Stimulated activated CD8-positive, alpha-beta memory T cell treated with anti-CD3 and anti-CD28 coated beads, Interleukin-2, amount 100 ng/mL, for 48 hours (primary cell): ENCODE results near the gene MYO10.

Experiments
- DNase-seq, 2 donors: peaks; one replicate each; pipeline ENCODE4 v3.0.0-alpha.2; 2020; ENCODE audit warnings: low read depth in 2 of 2

MYO10 gene

DNA sequence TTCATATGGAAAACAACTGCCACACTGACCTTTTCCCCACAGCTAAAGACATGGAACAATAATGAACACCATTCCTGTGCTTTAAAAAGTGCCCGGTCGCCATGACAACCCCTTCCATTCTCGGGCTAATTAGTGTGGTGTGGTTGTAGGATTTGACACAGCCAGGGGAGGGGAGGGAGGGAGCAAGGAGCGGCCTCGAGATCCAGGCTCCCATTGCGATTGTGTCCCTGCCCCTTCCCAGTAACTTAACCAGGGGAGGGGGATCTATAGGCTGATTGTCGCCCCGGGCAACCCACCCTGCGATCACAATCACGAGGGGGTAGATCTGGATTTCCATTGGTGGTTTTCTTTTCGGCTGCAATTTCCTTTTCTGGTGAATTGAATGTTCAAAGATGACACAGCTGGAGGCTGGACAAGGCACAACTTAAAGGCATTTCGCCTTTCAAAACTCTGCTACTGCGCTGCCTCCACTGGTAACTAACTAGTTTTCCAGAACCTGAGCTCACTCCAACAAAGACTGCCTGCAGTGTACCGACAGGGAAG lies 222.6 kb downstream of the MYO10 start:
- DNase-seq = no peak

DNA sequence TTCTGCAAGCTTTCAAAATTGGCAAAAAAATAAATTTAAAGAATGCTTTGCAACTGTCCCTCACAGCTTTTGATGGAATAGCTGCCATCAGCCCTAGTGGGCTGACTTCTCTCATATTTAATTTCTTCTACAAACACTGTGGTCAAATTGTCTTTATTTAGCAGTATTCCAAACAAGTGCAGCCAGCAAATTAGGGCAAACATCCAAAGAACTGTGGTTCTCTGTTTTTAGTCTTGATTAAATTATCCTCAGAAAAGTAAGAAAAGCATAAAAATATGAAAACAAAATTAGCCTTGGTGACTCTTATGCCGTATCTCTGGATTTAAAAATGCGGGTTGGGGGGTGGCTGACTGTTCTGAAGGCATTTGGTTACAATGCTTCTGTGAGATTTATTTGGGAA lies 223.5 kb downstream of the MYO10 start:
- DNase-seq = no peak

DNA sequence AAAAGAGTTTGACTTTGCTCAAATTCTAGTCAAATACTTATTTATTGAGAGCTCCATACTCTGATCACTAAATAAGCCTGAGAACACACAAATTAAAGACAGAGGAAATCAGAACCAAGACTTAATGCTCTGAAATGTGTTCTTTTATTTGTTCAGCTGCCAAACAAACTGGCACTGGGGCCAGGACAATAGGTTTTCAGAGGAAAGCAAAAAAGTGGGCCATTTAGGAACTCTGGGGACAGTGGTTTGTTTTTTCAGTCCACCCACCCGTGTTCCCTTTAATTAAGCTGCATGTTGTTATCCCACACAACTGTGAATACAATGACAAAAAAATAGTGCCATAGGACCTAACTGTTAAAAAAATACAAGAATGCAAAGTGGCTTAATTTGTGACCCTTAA lies 223.9 kb downstream of the MYO10 start:
- no peak for DNase-seq

DNA sequence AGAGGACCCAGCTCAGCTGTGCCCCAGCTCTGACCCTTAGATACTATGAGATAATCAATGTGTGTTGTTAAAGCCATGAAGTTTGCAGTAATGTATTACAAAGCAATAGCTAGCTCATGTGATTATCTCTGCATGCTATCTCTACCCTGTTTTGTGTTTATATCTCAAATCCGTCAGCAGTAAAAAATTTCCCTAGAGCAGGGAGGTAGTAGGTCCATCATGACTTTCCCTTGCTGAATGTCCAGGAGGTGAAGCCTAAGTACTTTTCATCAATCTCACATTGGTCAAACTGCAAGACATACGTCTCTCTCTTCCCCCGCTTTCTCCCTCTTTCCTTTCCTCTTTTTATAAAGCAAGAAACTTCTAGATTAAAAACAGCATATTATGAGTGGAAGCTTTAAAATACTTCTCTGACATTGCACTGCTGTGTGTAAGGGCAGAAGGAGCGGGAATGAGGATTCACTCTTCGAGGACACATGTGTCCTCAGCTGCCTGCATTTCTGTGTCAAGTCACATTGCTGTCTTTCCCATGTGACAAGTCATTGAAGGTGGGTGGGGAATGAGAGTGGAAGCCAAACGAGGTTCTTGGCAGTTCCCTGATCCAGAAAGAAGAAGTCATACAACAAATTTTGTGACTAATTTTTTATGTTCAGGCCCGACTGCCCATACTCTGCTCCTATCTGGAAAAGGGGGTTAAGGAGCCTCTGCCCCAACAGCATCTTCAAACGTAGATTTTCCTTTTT lies 226.2 kb downstream of the MYO10 start:
- no peak for DNase-seq

DNA sequence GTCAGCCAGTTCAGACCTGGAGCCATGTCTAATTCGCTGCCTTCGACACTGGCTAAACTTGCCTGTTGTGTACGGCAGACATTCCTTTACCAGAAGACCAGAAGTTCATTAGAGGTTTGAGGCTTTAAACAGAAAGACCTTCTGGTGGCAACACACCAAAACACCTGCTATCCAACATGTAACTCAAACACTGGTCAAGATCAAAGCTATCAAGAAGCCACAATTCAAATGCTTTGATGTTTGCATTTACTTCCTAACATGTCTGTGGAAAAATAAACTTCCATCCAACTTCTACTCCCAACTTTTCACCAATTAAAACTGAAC lies 228.3 kb downstream of the MYO10 start:
- DNase-seq = no peak

DNA sequence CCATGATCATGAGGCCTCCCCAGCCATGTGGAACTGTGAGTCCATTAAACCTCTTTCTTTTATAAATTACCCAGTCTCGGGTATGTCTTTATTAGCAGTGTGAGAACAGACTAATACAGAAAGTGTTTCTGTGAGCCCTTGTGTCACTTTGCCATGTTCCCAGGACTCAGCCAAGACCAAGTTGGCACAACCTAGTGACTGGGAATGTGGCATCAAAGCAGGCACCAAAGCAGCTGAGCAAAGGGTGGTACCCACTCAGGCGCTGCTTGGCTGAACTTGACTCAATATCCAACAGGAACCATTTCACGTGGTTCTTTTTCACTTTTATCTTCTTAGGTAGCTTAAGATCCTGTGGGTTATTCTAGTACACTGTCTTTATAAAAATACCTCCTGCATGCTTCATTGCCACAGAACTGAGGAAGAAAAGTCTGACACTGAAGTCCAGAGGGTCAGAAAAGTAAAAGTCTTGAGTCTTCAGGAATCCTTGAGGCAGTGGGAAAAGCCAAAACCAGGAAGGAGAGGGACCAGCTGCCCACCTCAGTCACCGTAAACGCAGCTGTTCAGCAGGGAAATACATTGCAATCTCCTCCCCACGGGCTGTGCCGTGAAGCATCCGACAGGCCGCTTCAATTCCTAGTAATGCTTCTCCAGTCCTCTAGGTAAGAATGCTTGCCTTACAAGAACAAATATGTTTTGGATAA lies 228.8 kb downstream of the MYO10 start:
- DNase-seq = no peak

DNA sequence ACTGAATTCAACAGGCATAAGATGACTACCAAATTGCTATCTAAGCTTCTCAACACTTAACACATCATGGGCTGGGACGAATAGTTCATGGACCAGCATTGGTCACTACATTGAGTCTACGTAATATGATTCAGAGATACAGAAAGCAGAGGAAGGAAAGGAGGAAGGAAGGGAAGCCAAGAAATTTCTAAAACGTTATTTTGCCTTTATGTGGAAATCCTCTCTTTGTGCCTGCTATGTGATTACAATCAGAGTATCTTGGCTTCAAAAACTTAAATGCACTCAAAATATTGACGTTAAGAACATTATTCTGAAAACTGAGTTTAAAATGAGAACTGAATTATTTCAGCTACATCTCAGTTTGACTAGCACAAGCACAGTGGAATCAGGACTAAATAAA lies 231.1 kb downstream of the MYO10 start:
- no peak for DNase-seq

DNA sequence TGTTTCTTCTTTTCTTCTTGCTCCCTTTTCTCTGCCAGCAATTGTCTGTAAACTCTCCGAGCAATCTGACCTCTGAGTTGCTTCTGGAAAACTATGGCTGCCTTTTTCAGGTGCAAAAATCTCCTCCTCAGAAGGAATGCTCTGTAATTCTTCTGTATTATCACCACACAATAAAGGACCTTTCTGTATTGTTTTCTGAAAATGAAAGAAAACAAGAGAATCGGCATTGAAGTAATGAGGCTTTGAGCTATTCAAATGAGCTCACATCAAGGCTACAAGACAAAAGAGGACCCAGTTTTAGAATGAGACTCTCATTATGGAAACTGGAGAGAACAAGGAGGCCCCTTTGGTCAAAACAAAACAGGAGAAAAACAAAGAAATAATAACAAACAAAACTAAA lies 233.1 kb downstream of the MYO10 start:
- DNase-seq = no peak

DNA sequence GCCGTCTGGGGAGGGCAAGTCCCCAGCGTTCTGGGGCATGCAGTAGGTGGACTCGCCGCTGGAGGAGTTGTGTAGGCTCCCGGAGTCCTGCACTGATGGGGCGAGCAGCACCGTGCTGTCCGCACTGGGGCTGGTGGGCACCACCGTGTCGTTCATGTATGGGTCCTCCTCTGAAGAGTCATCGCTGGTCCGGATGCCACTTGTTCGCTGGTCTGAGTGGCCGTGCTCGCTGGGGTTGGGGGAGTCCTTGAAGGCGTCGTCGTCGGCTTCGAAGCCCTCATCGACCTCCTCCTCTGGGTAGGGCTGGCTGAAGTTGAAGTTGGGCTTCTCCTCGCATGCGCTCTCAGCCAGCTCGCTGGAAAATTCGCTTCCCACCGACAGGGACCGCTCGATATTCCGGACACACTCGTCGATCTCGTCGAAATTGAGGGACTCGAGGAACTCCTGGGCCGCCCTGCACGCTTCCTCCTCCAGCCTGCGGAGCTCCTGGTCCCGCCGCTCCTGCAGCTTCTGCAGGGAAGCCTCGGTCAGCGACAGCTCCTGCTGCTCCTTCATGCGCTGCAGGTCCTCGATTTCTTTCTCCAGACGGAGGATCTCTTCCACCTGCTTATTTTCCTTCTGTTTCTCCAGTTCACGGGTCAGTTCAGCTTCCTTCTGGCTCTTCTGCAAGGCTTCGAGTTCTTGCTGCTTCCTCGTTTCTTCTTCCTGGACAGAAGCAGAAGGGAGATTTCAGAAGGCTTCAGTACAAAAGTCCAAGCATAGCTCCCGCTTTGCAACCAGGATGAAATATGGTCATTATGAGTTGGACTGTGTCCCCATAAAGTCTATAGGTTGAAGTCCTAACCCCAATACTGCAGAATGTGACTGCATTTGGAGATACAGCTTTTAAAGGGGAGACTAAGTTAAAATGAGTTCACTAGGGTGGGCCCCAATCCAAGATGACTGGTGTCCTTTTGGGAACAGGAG lies 234.7 kb downstream of the MYO10 start:
- no peak for DNase-seq

DNA sequence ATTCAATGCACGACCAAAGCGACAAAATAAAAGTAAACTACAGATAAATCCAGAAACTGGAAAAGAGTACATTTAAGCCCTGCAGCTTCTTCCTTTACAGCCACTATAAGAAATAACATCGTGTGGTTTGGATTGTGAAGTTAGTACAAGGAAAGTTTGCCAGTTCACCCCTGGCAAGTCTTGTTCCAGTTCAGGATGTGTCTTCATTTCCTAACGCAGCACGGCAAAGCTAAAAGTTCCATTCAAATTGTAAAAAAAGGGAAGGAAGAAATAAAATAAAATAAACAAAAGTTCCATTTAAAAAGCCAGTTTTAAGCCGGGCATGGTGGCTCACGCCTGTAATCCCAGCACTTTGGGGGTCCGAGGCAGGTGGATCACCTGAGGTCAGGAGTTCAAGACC lies 236.0 kb downstream of the MYO10 start:
- DNase-seq = no peak

DNA sequence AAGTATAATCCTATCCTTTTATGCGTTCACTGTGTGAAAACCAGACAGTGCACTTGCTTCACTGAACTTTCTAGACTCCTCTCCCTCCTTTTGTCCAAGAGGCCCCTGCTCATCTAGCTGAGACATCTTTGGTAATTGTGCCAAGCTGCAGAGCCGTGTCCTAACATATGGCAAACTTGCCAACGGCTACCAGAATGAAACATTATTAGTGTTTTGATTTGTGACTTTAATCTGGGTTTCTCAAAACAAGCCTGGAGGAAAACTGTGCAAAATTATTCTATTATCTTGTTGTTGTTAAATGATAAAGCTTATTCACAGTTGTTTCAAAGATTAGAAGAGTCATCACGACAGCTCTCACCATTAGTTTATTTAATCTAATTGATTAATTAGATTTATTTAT lies 240.3 kb downstream of the MYO10 start:
- no peak for DNase-seq

DNA sequence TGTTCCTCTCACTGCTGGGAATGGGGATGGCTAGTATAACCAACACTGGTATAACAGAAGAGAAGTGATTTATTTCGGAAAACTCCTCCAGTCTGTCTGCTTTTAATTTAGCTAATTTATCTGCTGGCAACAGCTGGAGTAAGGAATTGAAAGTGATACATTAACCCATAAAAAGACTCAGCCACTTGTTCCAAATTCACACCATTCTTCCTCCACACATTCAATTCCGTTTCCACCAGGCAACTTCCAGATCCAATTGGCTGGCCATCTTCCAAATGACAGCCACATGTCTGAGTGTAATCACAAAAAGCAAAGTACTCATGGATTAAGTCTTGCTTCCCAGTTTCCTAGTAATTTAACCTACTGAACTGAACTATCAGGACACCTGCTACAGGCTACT lies 242.2 kb downstream of the MYO10 start:
- DNase-seq = no peak

DNA sequence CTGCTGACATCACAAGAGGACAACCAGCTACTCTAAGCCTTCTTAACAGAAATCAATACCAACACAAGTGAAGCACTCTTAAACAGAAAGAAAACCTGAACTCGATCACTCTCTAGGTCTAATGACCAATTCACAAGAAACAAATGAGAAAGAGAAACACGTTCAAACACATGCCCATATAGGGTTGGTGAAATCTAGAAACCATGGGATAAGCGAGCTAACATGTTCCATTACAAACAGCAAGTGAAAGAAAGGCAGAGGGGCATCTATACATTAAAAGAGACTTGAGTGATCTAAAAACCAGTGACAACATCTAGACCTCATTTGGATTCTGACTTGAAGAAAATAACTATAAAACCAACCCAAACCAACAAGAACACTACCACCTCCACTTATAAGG lies 244.4 kb downstream of the MYO10 start:
- no peak for DNase-seq

DNA sequence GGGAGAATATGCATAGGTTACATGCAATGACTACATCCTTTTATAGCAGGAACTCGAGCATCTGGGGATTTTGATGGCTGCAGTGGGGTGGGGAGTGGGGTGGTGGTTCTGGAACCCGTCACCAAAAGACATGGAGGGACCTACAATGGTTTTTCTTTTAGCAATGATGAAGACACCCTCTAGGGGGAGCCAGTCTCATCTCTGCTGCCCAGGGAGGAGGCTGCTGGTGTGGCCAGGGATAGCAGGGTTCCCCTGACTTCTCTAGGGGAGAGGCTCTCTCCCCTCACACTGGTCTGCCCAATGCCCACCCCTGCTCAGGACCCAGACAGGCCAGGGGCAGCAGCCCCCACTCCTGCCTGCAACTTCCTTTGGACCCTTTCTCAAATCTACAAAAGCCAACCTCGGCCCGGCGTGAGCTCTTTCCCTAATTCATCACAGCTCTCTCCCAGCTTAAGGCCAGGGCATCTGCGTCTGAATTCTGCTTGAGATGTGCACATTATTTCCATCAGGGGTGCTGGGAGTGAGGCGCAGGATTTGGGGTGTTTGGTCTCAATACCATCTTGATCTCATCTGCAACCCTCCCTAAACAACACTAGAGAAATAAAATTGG lies 245.7 kb downstream of the MYO10 start:
- DNase-seq = no peak

DNA sequence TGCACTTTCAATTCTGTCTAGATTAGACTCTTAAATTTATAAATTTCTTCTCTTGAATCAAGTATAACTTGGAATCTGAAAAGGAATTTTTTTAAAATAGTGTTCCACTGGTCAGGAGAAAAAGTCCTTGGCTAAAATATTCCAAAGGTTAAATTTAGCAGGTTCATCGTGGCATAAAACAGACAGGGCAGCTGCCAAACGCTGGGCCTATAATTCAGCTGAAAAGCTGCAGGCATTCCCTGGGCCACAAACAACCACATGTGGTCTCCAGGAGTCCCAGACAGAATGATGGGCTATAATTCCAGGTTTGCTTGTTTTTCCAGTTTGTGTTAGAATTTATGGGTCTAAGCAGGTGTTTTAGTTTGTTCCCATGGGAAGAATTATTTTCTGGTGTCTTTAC lies 248.2 kb downstream of the MYO10 start:
- no peak for DNase-seq

DNA sequence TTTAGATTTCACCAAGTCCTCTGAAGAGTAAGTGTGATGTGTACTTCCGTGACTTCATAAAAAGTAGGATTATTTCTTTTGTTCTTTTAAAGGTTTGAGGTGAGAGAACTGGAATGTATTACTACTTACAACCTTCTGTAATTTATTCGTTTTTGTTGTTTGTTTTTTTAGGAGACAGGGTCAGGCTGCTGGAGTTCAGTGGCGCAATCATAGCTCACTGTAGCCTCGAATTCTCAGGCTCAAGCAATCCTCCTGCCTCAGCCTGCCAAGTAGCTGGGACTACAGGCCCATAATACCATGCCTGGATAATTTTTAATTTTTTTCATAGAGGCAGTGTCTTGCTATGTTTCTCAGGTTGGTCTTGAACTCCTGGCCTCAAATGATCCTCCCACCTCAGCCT lies 251.0 kb downstream of the MYO10 start:
- no peak for DNase-seq

DNA sequence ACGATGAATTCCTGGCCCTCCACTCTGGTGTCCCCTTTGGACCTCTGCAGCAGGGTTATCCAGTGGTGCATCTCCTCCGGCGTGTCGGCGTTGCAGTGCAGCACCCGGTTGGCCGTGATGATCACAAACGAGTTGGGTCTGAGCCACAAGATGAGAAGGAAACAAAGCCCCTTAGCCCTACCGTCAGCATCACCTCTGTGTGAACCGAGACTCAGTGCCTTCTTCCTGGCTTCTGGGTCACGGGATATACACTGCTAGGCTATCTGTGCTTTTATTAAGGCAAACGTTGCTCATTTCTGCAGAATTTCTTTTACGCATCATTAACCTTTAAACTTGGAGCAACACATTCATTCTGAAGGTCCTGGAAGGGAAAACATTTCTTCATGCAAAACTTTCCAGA lies 254.2 kb downstream of the MYO10 start:
- DNase-seq = no peak

DNA sequence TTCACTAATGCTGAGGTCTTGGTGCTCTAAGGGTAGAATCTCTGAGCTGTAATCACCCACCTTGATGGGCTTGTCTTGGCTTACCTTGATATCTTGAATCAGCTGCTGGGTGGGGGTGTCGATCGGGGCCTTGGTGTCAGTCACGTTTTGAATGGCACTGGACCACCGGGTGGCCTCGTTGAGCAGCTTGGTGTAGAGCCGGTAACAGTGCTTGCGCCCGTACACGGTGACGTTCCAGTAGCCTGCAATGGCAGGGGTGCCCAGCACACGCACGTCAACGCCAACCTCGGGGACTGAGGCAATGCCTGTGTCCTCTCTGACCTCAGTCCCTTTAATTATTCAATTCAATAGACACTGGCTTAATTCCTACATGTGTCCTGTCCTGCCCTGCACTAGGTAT lies 256.2 kb downstream of the MYO10 start:
- no peak for DNase-seq

DNA sequence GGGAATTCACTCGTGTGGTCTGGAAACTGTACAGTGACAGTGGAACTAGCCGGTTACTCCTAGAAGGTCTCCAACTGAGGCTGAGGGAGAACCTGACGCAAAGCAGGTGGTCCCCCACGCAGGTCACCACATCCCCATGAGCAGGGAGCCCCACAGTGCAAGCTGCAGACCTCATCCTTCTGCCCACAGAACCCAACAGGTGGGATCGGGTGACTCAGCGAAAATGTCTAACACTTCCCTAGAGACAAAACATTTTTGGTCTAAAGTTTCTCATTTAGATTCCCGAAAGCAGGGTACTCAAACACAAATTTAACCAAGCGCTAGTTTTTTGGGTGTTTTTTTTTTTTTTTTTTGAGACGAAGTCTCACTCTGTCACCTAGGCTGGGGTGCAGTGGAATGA lies 256.9 kb downstream of the MYO10 start:
- no peak for DNase-seq

DNA sequence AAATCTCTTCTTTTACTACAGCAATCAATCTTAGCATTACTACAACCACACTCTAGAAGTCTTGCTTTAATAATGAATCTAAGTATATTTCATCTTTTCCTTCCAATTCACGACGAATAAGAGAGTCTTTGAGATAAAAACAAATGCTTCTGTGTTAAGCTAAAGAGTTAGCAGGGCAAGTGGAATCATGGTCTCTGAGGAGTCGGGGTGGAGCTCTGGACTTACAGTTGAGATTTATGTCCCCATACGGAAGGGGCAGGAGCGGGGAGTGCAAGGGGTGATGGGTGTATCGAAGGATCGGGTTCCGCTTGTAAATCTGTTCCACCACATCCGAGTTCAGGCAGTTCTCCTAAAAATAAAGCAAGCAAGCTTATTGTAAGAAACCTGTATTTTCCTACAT lies 260.3 kb downstream of the MYO10 start:
- no peak for DNase-seq

DNA sequence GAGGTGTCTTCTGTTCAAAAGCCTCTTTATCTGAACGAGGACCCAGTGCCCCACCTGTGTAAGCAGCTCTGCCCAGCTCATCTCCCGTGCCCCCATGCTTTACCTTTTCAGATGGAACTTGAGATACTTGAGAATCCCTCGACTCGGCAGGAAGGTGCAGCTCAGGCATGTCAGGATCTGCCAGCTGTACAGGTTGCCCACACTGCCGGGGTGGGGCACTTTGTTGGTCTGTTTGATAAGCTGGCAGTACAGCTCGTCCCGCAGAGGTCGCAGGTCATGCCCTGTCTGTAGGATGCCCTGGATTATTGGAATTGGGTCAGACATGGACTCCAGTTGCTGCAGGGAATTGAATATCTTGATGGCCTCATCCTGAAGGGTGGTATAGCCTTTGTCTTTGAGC lies 261.3 kb downstream of the MYO10 start:
- DNase-seq = no peak
